Measurements from ENCODE around the gene GPR3.

The GPR3 gene, protein sequence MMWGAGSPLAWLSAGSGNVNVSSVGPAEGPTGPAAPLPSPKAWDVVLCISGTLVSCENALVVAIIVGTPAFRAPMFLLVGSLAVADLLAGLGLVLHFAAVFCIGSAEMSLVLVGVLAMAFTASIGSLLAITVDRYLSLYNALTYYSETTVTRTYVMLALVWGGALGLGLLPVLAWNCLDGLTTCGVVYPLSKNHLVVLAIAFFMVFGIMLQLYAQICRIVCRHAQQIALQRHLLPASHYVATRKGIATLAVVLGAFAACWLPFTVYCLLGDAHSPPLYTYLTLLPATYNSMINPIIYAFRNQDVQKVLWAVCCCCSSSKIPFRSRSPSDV

DNA sequence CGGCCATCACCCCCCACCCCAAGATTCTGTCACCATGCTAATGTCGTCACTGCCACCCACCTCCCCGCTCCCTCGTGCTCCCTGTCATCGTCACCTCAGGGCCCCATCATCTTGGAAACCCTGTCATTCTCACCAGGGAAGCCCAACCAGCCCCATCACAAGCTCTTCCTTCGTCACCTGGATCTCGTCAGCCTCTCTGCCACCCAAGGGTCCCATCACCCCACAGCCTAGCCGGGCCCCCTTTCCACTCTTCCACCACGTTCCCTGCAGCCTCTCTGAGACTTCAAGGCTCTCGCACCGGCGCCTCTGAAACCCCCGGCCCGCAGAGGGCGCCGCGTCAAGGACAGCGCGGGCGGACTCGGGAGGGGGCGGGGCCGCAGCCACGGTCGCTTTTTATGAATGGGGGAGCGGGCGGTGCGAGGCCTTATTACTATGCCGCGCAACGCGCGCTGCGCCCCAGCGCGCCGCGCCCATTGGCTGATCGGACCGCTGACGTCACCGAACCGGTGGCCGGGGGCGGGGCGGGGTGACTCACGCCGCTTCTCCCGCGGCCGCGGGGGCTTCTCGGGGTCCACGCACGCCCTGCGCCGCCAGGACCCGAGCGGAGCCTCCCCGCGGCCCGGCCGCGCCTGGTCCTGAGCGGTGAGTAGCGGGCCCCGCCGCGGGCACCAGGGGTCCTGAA lies at the start of gene GPR3:
TSS of gene GPR3 (plus strand) at position 527 of the 682 bp plus-strand sequence. CDS start 1,177 bp downstream, outside the sequence.
- DNase-seq (ENCODE audit: low read depth in 2 of 2): peak; percentile 93 to 95

GRCh38 chr1:27342778-27343638 lies 49.4 kb upstream of the GPR3 start:
- no peak for DNase-seq (ENCODE audit: low read depth in 2 of 2)

DNA sequence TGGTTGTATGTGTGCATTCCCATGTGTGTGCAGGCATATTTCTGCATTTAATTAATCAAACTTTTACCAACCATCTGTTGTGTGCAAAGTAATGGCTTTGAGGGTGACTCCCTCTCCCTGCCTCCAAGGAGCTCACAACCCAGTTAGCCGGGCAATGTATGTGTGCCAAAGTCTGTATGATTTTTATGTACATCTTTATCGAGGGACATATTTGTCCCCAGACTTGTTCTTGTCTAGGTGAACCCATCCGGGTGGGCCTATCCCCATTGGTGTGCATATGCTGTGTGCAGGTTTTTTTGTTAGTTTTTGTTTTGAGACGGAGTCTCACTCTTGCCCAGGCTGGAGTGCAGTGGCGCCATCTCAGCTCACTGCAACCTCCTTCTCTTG lies 48.8 kb upstream of the GPR3 start:
- DNase-seq (ENCODE audit: low read depth in 2 of 2): no peak

DNA sequence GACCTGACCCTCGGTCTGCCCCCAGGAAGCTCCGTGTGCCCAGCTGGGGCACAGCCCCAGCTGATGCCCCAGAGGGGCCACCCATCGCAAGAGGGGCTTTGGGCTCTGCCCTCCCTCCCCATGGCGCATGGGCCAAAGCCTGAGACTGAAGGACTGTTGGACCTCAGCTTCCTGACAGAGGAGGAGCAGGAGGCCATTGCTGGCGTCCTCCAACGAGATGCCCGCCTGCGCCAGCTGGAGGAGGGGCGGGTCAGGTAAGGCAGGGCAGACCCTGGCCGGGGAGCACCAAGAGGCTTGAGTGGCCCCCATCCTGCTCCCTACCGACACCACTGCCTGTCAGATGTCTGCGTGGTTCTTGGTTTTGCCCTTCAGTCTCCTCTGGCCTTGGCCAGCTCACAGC lies 47.1 kb upstream of the GPR3 start:
- no peak for DNase-seq (ENCODE audit: low read depth in 2 of 2)

DNA sequence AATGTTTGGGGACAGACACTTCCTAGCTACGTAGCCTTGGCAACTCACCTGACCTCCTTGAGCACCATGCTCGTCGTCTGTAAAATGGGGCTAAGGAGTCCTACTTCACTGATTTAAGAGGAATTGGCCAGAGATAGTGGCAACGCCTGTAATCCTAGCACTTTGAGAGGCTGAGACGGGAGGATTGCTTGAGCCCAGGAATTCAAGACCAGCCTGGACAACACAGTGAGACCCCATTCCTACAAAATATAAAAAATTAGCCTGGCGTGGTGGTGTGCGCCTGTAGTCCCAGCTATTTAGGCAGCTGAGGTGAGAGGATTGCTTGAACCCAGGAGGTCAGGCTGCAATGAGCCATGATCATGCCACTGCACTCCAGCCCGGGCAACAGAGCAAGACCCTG lies 46.1 kb upstream of the GPR3 start:
- DNase-seq (ENCODE audit: low read depth in 2 of 2): no peak

- no peak for DNase-seq (ENCODE audit: low read depth in 2 of 2)
Observed at GRCh38 chr1:27346991-27347624, 45.3 kb upstream of the GPR3 start.

GRCh38 chr1:27348861-27349783 lies 43.3 kb upstream of the GPR3 start:
- no peak for DNase-seq (ENCODE audit: low read depth in 2 of 2)

DNA sequence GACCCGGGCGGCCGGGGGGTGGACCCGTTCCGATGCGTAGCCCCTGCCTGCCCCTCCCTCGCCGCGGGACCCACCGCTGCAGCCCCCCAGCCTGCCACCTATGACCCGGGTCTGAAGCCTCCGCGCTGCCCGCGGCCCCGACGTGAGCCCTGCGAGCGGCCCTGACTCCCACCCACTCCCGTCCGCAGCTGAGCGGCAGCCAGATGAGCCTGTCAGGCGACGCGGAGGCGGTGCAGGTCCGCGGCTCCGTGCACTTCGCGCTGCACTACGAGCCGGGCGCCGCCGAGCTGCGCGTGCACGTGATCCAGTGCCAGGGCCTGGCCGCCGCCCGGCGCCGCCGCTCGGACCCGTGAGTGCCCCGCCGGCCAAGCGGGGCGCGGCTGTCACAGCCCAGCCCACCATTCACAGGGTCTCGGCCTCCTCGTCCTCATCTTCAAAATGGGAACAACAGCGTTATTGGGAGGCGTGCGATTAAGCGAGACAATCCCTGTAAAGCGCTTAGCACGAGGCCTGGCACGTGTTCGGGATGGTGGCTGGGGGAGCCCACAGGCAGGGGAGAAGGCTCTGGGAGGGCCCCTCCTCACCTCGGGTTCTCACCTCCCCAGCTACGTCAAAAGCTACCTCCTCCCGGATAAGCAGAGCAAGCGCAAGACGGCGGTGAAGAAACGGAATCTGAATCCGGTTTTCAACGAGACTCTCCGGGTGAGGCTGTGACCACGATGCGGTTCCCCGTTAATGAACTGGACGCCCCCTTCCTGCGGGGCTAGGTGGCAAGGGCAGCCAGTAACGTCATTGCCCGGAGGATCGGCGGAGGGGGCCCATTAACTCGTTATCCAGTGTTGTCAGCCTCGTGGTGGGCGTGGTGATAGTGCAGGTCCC lies 42.4 kb upstream of the GPR3 start:
- no peak for DNase-seq (ENCODE audit: low read depth in 2 of 2)

GRCh38 chr1:27350663-27351540 lies 41.5 kb upstream of the GPR3 start:
- DNase-seq (ENCODE audit: low read depth in 2 of 2): no peak

DNA sequence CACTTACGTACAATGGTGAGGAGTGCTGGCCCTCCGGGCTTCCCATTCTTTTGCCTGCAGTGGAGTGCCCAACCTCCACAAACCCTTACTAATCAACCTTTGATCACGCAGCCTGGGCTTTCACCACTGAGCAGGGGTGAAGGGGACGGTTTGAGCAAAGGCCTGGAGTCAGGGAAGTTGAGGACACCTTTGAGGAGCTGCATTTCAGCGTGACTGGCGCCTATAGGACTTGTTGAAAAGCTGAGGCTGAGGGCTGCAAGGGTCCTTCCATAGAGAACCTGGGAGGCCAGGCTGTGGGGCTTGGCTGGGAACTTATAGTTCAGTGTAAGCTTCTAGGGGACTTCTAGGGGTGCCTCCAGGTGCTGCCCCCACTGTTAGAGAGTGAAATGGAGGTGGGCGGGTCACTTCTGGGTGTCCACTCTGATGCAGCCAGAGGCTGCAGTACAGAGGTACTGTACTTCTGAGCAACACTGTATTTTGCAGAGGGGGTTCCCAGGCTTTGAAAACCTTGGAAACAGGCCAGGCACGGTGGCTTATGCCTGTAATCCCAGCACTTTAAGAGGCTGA lies 40.8 kb upstream of the GPR3 start:
- no peak for DNase-seq (ENCODE audit: low read depth in 2 of 2)

GRCh38 chr1:27353166-27353565 lies 39.3 kb upstream of the GPR3 start:
- DNase-seq (ENCODE audit: low read depth in 2 of 2): no peak

DNA sequence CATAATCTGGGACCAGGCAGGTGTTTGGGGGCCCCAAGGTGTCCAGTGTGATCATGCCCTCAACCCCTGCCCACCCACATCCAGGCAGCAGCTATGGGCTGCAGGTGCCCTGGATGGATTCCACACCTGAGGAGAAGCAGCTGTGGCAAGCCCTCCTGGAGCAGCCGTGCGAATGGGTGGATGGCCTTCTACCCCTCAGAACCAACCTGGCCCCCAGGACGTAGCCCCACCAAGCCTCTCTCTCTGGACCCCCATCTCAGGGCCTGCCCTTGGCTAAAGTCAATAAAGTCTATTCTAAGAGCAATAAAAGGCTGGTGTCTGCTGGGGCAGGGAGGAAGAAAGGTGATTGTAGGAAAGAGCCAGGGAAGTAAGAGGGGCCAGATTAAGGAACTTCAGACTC lies 38.8 kb upstream of the GPR3 start:
- DNase-seq (ENCODE audit: low read depth in 2 of 2): no peak

DNA sequence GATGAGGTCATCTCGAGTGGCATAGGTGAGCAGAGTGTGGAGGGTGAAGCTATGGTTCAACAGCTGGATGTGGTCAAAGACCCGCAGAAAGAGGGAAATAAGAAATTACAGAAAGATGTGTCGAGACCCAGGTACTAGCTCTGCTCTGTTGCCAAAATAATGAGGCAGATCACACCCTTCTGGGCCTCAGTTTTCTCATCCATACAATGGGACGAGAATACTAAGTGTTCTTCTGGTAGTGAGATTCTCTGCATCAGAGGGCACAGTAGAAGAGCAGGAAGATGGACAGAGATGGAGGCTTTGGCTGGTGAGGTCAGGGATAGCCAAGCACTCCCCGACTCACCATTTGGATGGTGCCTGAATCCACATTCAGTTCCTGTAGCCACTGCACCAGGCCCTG lies 36.7 kb upstream of the GPR3 start:
- no peak for DNase-seq (ENCODE audit: low read depth in 2 of 2)

DNA sequence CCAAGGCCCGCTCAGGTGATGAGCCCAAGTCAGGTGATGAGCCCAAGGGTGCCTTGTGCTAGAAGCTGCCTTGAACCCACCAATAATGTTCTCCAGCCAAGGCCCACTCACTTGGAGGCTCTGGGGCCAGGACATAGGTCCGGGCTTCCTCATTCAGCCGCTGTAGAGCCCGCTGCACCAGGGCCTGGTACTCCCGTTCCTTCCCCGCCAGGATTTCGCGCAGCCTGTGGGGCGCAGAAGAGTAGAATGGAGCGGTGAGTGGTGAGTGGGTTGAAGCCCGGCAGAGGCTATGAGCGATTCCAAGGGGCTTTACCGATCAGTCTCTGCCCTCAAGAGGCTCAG lies 36.2 kb upstream of the GPR3 start:
- no peak for DNase-seq (ENCODE audit: low read depth in 2 of 2)

GRCh38 chr1:27356619-27357280 lies 35.7 kb upstream of the GPR3 start:
- no peak for DNase-seq (ENCODE audit: low read depth in 2 of 2)

GRCh38 chr1:27357281-27358037 lies 35.0 kb upstream of the GPR3 start:
- peak; percentile 71 to 73 for DNase-seq (ENCODE audit: low read depth in 2 of 2)
